ENCODE data around the gene COG5. TPM values are rescaled to one million over a fixed set of nuclear protein-coding genes. Genes with fewer than 3 reads are reported as not detected.

Gene COG5
- total and polyA plus RNA-seq, 10 of the 15 experiments (the other 5 are each of a cell fraction or from before 2014, with no cell fraction given), result 5.5 to 27.9 (median 15.6) TPM

- no peak for TF ChIP-seq BRCA1 (IDR thresholded peaks at IDR 0.05; ENCODE audit: low read depth, low read length)
- TF ChIP-seq ZBED1 (IDR thresholded peaks at IDR 0.05; ENCODE audit: borderline replicate concordance), result no peak
- no peak for TF ChIP-seq MLLT1 (IDR thresholded peaks at IDR 0.05)
- TF ChIP-seq IRF3 (IDR thresholded peaks at IDR 0.05), result no peak
- TF ChIP-seq PAX5 (IDR thresholded peaks at IDR 0.05; ENCODE audit: borderline replicate concordance, low read depth, low read length), result no peak
- TF ChIP-seq RUNX3 (IDR thresholded peaks at IDR 0.05; ENCODE audit: low read length), result 0 out of 2 replicates have a peak, but pooled peaks have one; percentile 3
- TF ChIP-seq ZNF24 (IDR thresholded peaks at IDR 0.05), result no peak
- TF ChIP-seq CEBPZ (IDR thresholded peaks at IDR 0.05; ENCODE audit: low read depth, low read length), result no peak
- TF ChIP-seq SIN3A (IDR thresholded peaks at IDR 0.05; ENCODE audit: low read depth, low read length), result peak; percentile 73; the same call in 1 of the 2 replicates
- 0 out of 2 replicates have a peak, but pooled peaks have one; percentile 24 for TF ChIP-seq MTA2 (IDR thresholded peaks at IDR 0.05; ENCODE audit: low read depth)
- TF ChIP-seq WRNIP1 (IDR thresholded peaks at IDR 0.05; ENCODE audit: borderline replicate concordance, low read depth, low read length), result no peak
- 0 out of 2 replicates have a peak, but pooled peaks have one; percentile 56 for TF ChIP-seq HDGF (IDR thresholded peaks at IDR 0.05)
- TF ChIP-seq CBX3 (IDR thresholded peaks at IDR 0.05; ENCODE audit: borderline replicate concordance, low read depth), result no peak
- no peak for TF ChIP-seq KDM1A (IDR thresholded peaks at IDR 0.05; ENCODE audit: borderline replicate concordance)
- TF ChIP-seq REST (IDR thresholded peaks at IDR 0.05; ENCODE audit: low read depth, low read length), result no peak
- TF ChIP-seq FOXK2 (IDR thresholded peaks at IDR 0.05), result peak; percentile 93
- TF ChIP-seq USF2 (IDR thresholded peaks at IDR 0.05; ENCODE audit: borderline replicate concordance, low read depth, low read length), result no peak
- no peak for TF ChIP-seq MYB (IDR thresholded peaks at IDR 0.05; ENCODE audit: borderline replicate concordance, low read depth, low read length)
- no peak for TF ChIP-seq CHD4 (IDR thresholded peaks at IDR 0.05)
- peak; percentile 37 for TF ChIP-seq SIX5 (IDR thresholded peaks at IDR 0.05; ENCODE audit: low read depth, low read length, severe bottlenecking)
Measured at GRCh38 chr7:107563775-107564552, at the start of gene COG5, which contains the start of gene DUS4L (continued).
